HG02623 (cell line): Measurements from ENCODE around the gene KCNQ4.

Experiments
- ATAC-seq: cut with Tn5 transposase; IDR thresholded peaks from one replicate; pipeline ENCODE4 v1.9.1; 2021; ENCODE audit warnings: moderate library complexity; ENCODE audit not compliant: unreplicated experiment

The KCNQ4 gene

GRCh38 chr1:40838980-40839942 lies 55.7 kb downstream of the KCNQ4 start:
- no peak for ATAC-seq

- ATAC-seq: no peak
These were observed 56.4 kb downstream of the KCNQ4 start for GRCh38 chr1:40839943-40840335.

GRCh38 chr1:40840526-40841323 lies 57.1 kb downstream of the KCNQ4 start:
- ATAC-seq: no peak

- ATAC-seq: no peak
These were observed 58.0 kb downstream of the KCNQ4 start for GRCh38 chr1:40841602-40842001.

- ATAC-seq: no peak
These were observed 58.6 kb downstream of the KCNQ4 start for GRCh38 chr1:40842207-40842606.

- no peak for ATAC-seq
These were observed 59.1 kb downstream of the KCNQ4 start for GRCh38 chr1:40842691-40843090.

- ATAC-seq: no peak
These were observed 60.5 kb downstream of the KCNQ4 start for GRCh38 chr1:40844079-40844478.

GRCh38 chr1:40844887-40845878 lies 61.6 kb downstream of the KCNQ4 start:
- no peak for ATAC-seq

GRCh38 chr1:40845895-40846294 lies 62.3 kb downstream of the KCNQ4 start:
- ATAC-seq: no peak

- ATAC-seq: no peak
These were observed 63.6 kb downstream of the KCNQ4 start for GRCh38 chr1:40847023-40847745.

- ATAC-seq: no peak
These were observed 65.1 kb downstream of the KCNQ4 start for GRCh38 chr1:40848530-40849189.

GRCh38 chr1:40849801-40850592 lies 66.4 kb downstream of the KCNQ4 start:
- no peak for ATAC-seq

GRCh38 chr1:40851643-40852042 lies 68.1 kb downstream of the KCNQ4 start:
- no peak for ATAC-seq

GRCh38 chr1:40853113-40853884 lies 69.7 kb downstream of the KCNQ4 start:
- no peak for ATAC-seq

GRCh38 chr1:40853885-40854170 lies 70.2 kb downstream of the KCNQ4 start:
- ATAC-seq: no peak

GRCh38 chr1:40855513-40855912 lies 71.9 kb downstream of the KCNQ4 start:
- ATAC-seq: no peak

- ATAC-seq: no peak
These were observed 72.5 kb downstream of the KCNQ4 start for GRCh38 chr1:40856116-40856515.

- ATAC-seq: no peak
These were observed 73.2 kb downstream of the KCNQ4 start for GRCh38 chr1:40856656-40857302.
